Prostate gland (tissue), 2 donors: Measurements from ENCODE around the gene IQGAP3.

Source experiments
- CTCF ChIP-seq, 4 experiments: fragments of 200-600 bp in 2 of 4; fragments of 450-650 bp in 2 of 4; sonication (generic) in 2 of 4; IDR thresholded peaks; 1 replicate in 3 of 4; 2 replicates in 1 of 4; pipeline ENCODE4 v1.5.1; 2016 to 2019; ENCODE audit warnings: antibody characterized with exemption in 4 of 4, mild to moderate bottlenecking in 2 of 4, moderate library complexity in 2 of 4
- POLR2A ChIP-seq: fragments of 450-650 bp; IDR thresholded peaks from one replicate; pipeline ENCODE4 v1.6.1; 2016; ENCODE audit warnings: antibody characterized with exemption, mild to moderate bottlenecking
- POLR2AphosphoS5 ChIP-seq: sonication (generic); formaldehyde crosslinking; IDR thresholded peaks from one replicate; pipeline ENCODE4 v1.6.1; 2017; ENCODE audit warnings: antibody characterized with exemption

- TF ChIP-seq CTCF (IDR thresholded peaks at IDR 0.05) (no peak), POLR2AphosphoS5 (no peak), POLR2A (no peak)
These were observed 14.6 kb upstream of the IQGAP3 start for GRCh38 chr1:156586892-156587477.
